Upper lobe of left lung (tissue), 6 donors: ENCODE results near the gene OR11A1. TPM values are rescaled to one million over a fixed set of nuclear protein-coding genes. Genes with fewer than 3 reads are reported as not detected.

Experiments used
- ATAC-seq, 2 donors: fragments of 200-7000 bp; cut with Tn5 transposase; one replicate each; pipeline ENCODE4 v1.9.1; 2022; ENCODE audit warnings: mild to moderate bottlenecking in 2 of 2, moderate library complexity in 2 of 2; ENCODE audit not compliant: low FRiP score in 2 of 2
- DNase-seq, 2 donors: peaks; one replicate each; pipeline ENCODE4 v3.0.0-alpha.2; 2019 to 2020
- H3K27ac ChIP-seq, 4 donors: fragments of 200-600 bp; sonication (generic); one replicate each; pipeline ENCODE4 v1.5.1; 2016 to 2019
- H3K27me3 ChIP-seq, 4 donors: fragments of 200-600 bp; sonication (generic); one replicate each; pipeline ENCODE4 v1.5.1; 2017 to 2019
- H3K36me3 ChIP-seq, 4 donors: fragments of 200-600 bp; sonication (generic); one replicate each; pipeline ENCODE4 v1.5.1; 2016 to 2019
- H3K4me1 ChIP-seq, 4 donors: fragments of 200-600 bp; sonication (generic); one replicate each; pipeline ENCODE4 v1.5.1; 2018 to 2019
- H3K4me3 ChIP-seq, 4 donors: fragments of 200-600 bp; sonication (generic); one replicate each; pipeline ENCODE4 v1.5.1; 2017 to 2019; ENCODE audit warnings: mild to moderate bottlenecking in 2 of 4, moderate library complexity in 1 of 4
- H3K9me3 ChIP-seq, 4 donors: fragments of 200-600 bp; sonication (generic); one replicate each; pipeline ENCODE4 v1.5.1; 2018 to 2019
- CTCF ChIP-seq, 6 experiments: fragments of 450-650 bp in 4 of 6; fragments of 200-600 bp in 2 of 6; sonication (generic) in 2 of 6; IDR thresholded peaks; one replicate each; pipeline ENCODE4 v1.5.1; 2016 to 2019; ENCODE audit warnings: antibody characterized with exemption in 6 of 6
- EP300 ChIP-seq, 4 donors: sonication (generic); formaldehyde crosslinking; IDR thresholded peaks; one replicate each; pipeline ENCODE4 v1.5.1; 2017; ENCODE audit warnings: antibody characterized with exemption in 4 of 4, control low read depth in 2 of 4
- POLR2A ChIP-seq, 4 donors: fragments of 450-650 bp; IDR thresholded peaks; one replicate each; pipeline ENCODE4 v1.5.1; 2016 to 2017; ENCODE audit warnings: antibody characterized with exemption in 4 of 4, mild to moderate bottlenecking in 2 of 4
- POLR2AphosphoS5 ChIP-seq, 2 donors: sonication (generic); formaldehyde crosslinking; IDR thresholded peaks; one replicate each; pipeline ENCODE4 v1.5.1; 2017; ENCODE audit warnings: antibody characterized with exemption in 2 of 2
- WGBS, 2 donors: methylation state at CpG; one replicate each; pipeline ENCODE4 v1.1.5; 2017 to 2018; 5-methylcytosine and 5-hydroxymethylcytosine counted together
- total RNA-seq, 6 donors: library from RNA; depleted of rRNA in 4 of 6; stranded (reverse); fragments of >200 nt in 4 of 6; gene quantifications; one replicate each; pipeline versions ENCODE4 v1.1.0 to v1.2.1, GENCODE V29; 2016 to 2021
- donor health status: DM: no; HTN: no; CAD: no; lungs with moderate emphysema.
- donor health status: DM: no; HTN: yes; CAD: no; lungs with severe emphysema.

OR11A1 gene
- total RNA-seq = not detected

GRCh38 chr6:29456971-29457370 is at the start of gene OR11A1, which contains the start of gene OR2H1:
Gene OR11A1 (minus strand): TSS chr6:29457071. CDS start chr6:29427641, 29,430 bp downstream.
Gene OR2H1 (plus strand): TSS chr6:29457155. CDS start chr6:29461770, 4,615 bp downstream.
- H3K9me3 ChIP-seq = no peaks in the 10 kb centered on the region
- WGBS, 2 donors = 65 to 74% methylated on average over 2 of the region's 2 CpGs
- ATAC-seq (no peak), DNase-seq (no peak)
- no peaks in the 10 kb centered on the region for H3K4me1 ChIP-seq
- TF ChIP-seq CTCF (IDR thresholded peaks at IDR 0.05) = no peak
- no peak for TF ChIP-seq POLR2AphosphoS5 (IDR thresholded peaks at IDR 0.05)
- no peak for TF ChIP-seq POLR2A (IDR thresholded peaks at IDR 0.05)
- no peak for TF ChIP-seq EP300 (IDR thresholded peaks at IDR 0.05)
- no peaks in the 10 kb centered on the region for H3K27me3 ChIP-seq
- H3K36me3 ChIP-seq = no peaks in the 10 kb centered on the region
- H3K4me3 ChIP-seq = no peak within 1 kb of the TSS
- no peak within 1 kb of the TSS for H3K27ac ChIP-seq

GRCh38 chr6:29506446-29507067 is 49.7 kb upstream of the OR11A1 start:
- no peak for DNase-seq
- Histone ChIP-seq H3K36me3 (no peaks in the 10 kb centered on the region), H3K9me3 (no peaks in the 10 kb centered on the region), H3K27me3 (no peaks in the 10 kb centered on the region), H3K4me3 (no peak overlapping the region), H3K4me1 (no peaks in the 10 kb centered on the region), H3K27ac (no peak overlapping the region)
- WGBS, 2 donors = 74 to 78% methylated on average over 6 to 11 of the region's 11 CpGs
- no peak for ATAC-seq
- TF ChIP-seq POLR2AphosphoS5 (IDR thresholded peaks at IDR 0.05) (no peak), POLR2A (IDR thresholded peaks at IDR 0.05) (no peak), EP300 (IDR thresholded peaks at IDR 0.05) (no peak), CTCF (IDR thresholded peaks at IDR 0.05) (no peak)

- no peak overlapping the region for H3K4me3 ChIP-seq
- no peak for ATAC-seq
- H3K36me3 ChIP-seq = no peaks in the 10 kb centered on the region
- H3K4me1 ChIP-seq = no peaks in the 10 kb centered on the region
- no peaks in the 10 kb centered on the region for H3K9me3 ChIP-seq
- no peak for DNase-seq
- no peak overlapping the region for H3K27ac ChIP-seq
- WGBS, 2 donors = 86 to 90% methylated on average over 3 of the region's 3 CpGs
- H3K27me3 ChIP-seq = no peaks in the 10 kb centered on the region
- TF ChIP-seq EP300 (IDR thresholded peaks at IDR 0.05) (no peak), POLR2AphosphoS5 (IDR thresholded peaks at IDR 0.05) (no peak), POLR2A (IDR thresholded peaks at IDR 0.05) (no peak)
These were observed 48.9 kb upstream of the OR11A1 start for GRCh38 chr6:29505808-29506207.

- Histone ChIP-seq H3K4me3 (no peak overlapping the region), H3K27me3 (no peaks in the 10 kb centered on the region), H3K27ac (no peak overlapping the region), H3K9me3 (no peaks in the 10 kb centered on the region), H3K36me3 (no peaks in the 10 kb centered on the region), H3K4me1 (no peaks in the 10 kb centered on the region)
- DNase-seq = no peak
- no peak for ATAC-seq
- no peak for TF ChIP-seq EP300 (IDR thresholded peaks at IDR 0.05)
- TF ChIP-seq CTCF (IDR thresholded peaks at IDR 0.05) = no peak
- no peak for TF ChIP-seq POLR2A (IDR thresholded peaks at IDR 0.05)
- TF ChIP-seq POLR2AphosphoS5 (IDR thresholded peaks at IDR 0.05) = no peak
- 56 to 87% methylated on average over 2 of the region's 2 CpGs for WGBS, 2 donors
These were observed 48.1 kb upstream of the OR11A1 start for GRCh38 chr6:29504961-29505360.

- Histone ChIP-seq H3K9me3 (no peaks in the 10 kb centered on the region), H3K4me1 (no peaks in the 10 kb centered on the region), H3K36me3 (no peaks in the 10 kb centered on the region), H3K27ac (no peak overlapping the region), H3K27me3 (no peaks in the 10 kb centered on the region), H3K4me3 (no peak overlapping the region)
- WGBS, 2 donors = 88 to 96% methylated on average over 5 of the region's 5 CpGs
- TF ChIP-seq CTCF (IDR thresholded peaks at IDR 0.05) (no peak), POLR2A (IDR thresholded peaks at IDR 0.05) (no peak), POLR2AphosphoS5 (IDR thresholded peaks at IDR 0.05) (no peak), EP300 (IDR thresholded peaks at IDR 0.05) (no peak)
- DNase-seq (no peak), ATAC-seq (no peak)
These were observed 45.7 kb upstream of the OR11A1 start for GRCh38 chr6:29502597-29502996.
